HepG2 (cell line): Measurements from ENCODE around the gene HPCAL1. TPM values are rescaled to one million over a fixed set of nuclear protein-coding genes. Genes with fewer than 3 reads are reported as not detected.

Source experiments
- CHD2 ChIP-seq: IDR thresholded peaks from 2 replicates; pipeline ENCODE4 v1.6.1; 2011; ENCODE audit warnings: low read depth, low read length, improper control_type of control experiment
- ELF1 ChIP-seq: sonication (generic); formaldehyde crosslinking; IDR thresholded peaks from 2 replicates; pipeline ENCODE4 v1.4.0; 2020; ENCODE audit warnings: missing genetic modification reagents
- ETS1 ChIP-seq: sonication (generic); formaldehyde crosslinking; IDR thresholded peaks from 2 replicates; pipeline ENCODE4 v1.4.0; 2020; ENCODE audit warnings: missing genetic modification reagents
- MNT ChIP-seq: fragments of 450-650 bp; IDR thresholded peaks from 2 replicates; pipeline ENCODE4 v1.6.1; 2016
- NCOR1 ChIP-seq: fragments of 200-600 bp; sonication (generic); IDR thresholded peaks from 2 replicates; pipeline ENCODE4 v1.7.0; 2017; ENCODE audit warnings: antibody characterized with exemption, low read length, borderline replicate concordance
- RFXAP ChIP-seq: sonication (generic); formaldehyde crosslinking; IDR thresholded peaks from 2 replicates; pipeline ENCODE4 v1.4.0; 2020; ENCODE audit warnings: missing genetic modification reagents, borderline replicate concordance
- SMAD1 ChIP-seq: sonication (generic); formaldehyde crosslinking; IDR thresholded peaks from 2 replicates; pipeline ENCODE4 v1.4.0; 2020; ENCODE audit warnings: missing genetic modification reagents, low read depth, mild to moderate bottlenecking, borderline replicate concordance
- TEAD2 ChIP-seq: sonication (generic); formaldehyde crosslinking; IDR thresholded peaks from 2 replicates; pipeline ENCODE4 v1.9.0; 2021; ENCODE audit warnings: missing genetic modification reagents
- UBTF ChIP-seq: sonication (generic); formaldehyde crosslinking; IDR thresholded peaks from 2 replicates; pipeline ENCODE4 v1.4.0; 2020; ENCODE audit warnings: mild to moderate bottlenecking, missing genetic modification reagents
- ZBTB37 ChIP-seq: sonication (generic); formaldehyde crosslinking; IDR thresholded peaks from 2 replicates; pipeline ENCODE4 v1.4.0; 2020; ENCODE audit warnings: mild to moderate bottlenecking, missing genetic modification reagents
- ZBTB39 ChIP-seq: sonication (generic); formaldehyde crosslinking; IDR thresholded peaks from 2 replicates; pipeline ENCODE4 v1.5.0; 2020; ENCODE audit warnings: missing genetic modification reagents
- ZFP90 ChIP-seq: sonication (generic); formaldehyde crosslinking; IDR thresholded peaks from 2 replicates; pipeline ENCODE4 v1.8.0; 2022; ENCODE audit warnings: missing genetic modification reagents, mild to moderate bottlenecking, inconsistent platforms, borderline replicate concordance
- ZNF18 ChIP-seq: sonication (generic); formaldehyde crosslinking; IDR thresholded peaks from 2 replicates; pipeline ENCODE4 v1.8.0; 2022; ENCODE audit warnings: mild to moderate bottlenecking, missing genetic modification reagents; ENCODE audit not compliant: insufficient replicate concordance
- ZNF180 ChIP-seq: sonication (generic); formaldehyde crosslinking; IDR thresholded peaks from 2 replicates; pipeline ENCODE4 v1.4.0; 2020; ENCODE audit warnings: low read depth, missing genetic modification reagents, borderline replicate concordance
- ZNF292 ChIP-seq: sonication (generic); formaldehyde crosslinking; IDR thresholded peaks from 2 replicates; pipeline ENCODE4 v1.8.1; 2022; ENCODE audit warnings: mild to moderate bottlenecking, low read depth, missing genetic modification reagents, borderline replicate concordance
- ZNF841 ChIP-seq: sonication (generic); formaldehyde crosslinking; IDR thresholded peaks from 2 replicates; pipeline ENCODE4 v1.8.1; 2023; ENCODE audit warnings: missing genetic modification reagents, borderline replicate concordance
- ZSCAN31 ChIP-seq: sonication (generic); formaldehyde crosslinking; IDR thresholded peaks from 2 replicates; pipeline ENCODE4 v1.5.0; 2020; ENCODE audit warnings: low read depth, mild to moderate bottlenecking, missing genetic modification reagents
- polyA plus RNA-seq, 8 experiments: library from polyadenylated mRNA; depleted of rRNA in 3 of 8; stranded (reverse) in 7 of 8; unstranded in 1 of 8; fragments of >200 nt; fragmentation: Illumina TruSeq in 4 of 8; extraction: Trizol in 4 of 8; gene quantifications; 2 replicates each; pipeline versions ENCODE4 v1.2.1 to v1.2.3, GENCODE V29; 2011 to 2016; ENCODE audit warnings: low read depth in 4 of 8, missing spikeins in 1 of 8, mixed read lengths in 1 of 8; ENCODE audit not compliant: insufficient read depth in 1 of 8
- total RNA-seq, 5 experiments: library from RNA; depleted of rRNA; stranded (reverse); fragments of >200 nt; fragmentation: Illumina TruSeq; extraction: Trizol; gene quantifications; 2 replicates each; pipeline ENCODE4 v1.2.3, GENCODE V29; 2016; ENCODE audit warnings: low read depth in 1 of 5

HPCAL1 gene
- total and polyA plus RNA-seq, 2 of the 13 experiments (the other 11 are each of a cell fraction or from before 2014, with no cell fraction given): 29.5 to 29.9 TPM

GRCh38 chr2:10447895-10448575 is 145.3 kb downstream of the HPCAL1 start, which contains the start of gene ODC1 (continued):
- TF ChIP-seq UBTF (CRISPR knock-in tag) (peak; percentile 85; the same call in 1 of the 2 replicates), ZBTB37 (CRISPR knock-in tag) (no peak), ZBTB39 (CRISPR knock-in tag) (0 out of 2 replicates have a peak, but pooled peaks have one; percentile 16), ZNF18 (peak; percentile 75), NCOR1 (no peak), TEAD2 (CRISPR knock-in tag) (no peak), MNT (peak; percentile 44; the same call in 1 of the 2 replicates), ZNF292 (no peak), SMAD1 (CRISPR knock-in tag) (no peak), ZSCAN31 (CRISPR knock-in tag) (peak; percentile 96), ZNF841 (CRISPR knock-in tag) (peak; percentile 95), RFXAP (CRISPR knock-in tag) (peak; percentile 90; the same call in 1 of the 2 replicates), ZNF180 (no peak), ELF1 (CRISPR knock-in tag) (no peak), ETS1 (CRISPR knock-in tag) (no peak; the same call in 1 of the 2 replicates), ZFP90 (CRISPR knock-in tag) (peak; percentile 97; the same call in 1 of the 2 replicates), CHD2 (no peak)
